ENCODE data around the gene COL4A2.

Gene COL4A2

GRCh38 chr13:110397436-110398115 is 90.5 kb downstream of the COL4A2 start:
- TF ChIP-seq CTCF (IDR thresholded peaks at IDR 0.05; ENCODE audit: insufficient read depth, low read length, missing control alignments): no peak
- H3K4me3 ChIP-seq (ENCODE audit: low read depth, low read length): no peak overlapping the region
- CTCF ChIA-PET: no interaction called here
- POLR2A ChIA-PET: no interaction called here
- DNase-seq (ENCODE audit: low read depth, low spot score): no peak

GRCh38 chr13:110398564-110399507 is 91.8 kb downstream of the COL4A2 start:
- POLR2A ChIA-PET: interaction anchor here (0.6 to 1.1 kb wide), 4 partner anchors 19 to 317 kb away, joined by 3 read pairs; partner anchors contain the start of genes COL4A1 and COL4A2
- no peak overlapping the region for H3K4me3 ChIP-seq (ENCODE audit: low read depth, low read length)
- no peak for DNase-seq (ENCODE audit: low read depth, low spot score)
- CTCF ChIA-PET: interaction anchor here (0.8 to 1.8 kb wide), 5 partner anchors 12 to 152 kb away, joined by 3 to 6 read pairs (median 3); no protein-coding TSS in a partner anchor
- no peak for TF ChIP-seq CTCF (IDR thresholded peaks at IDR 0.05; ENCODE audit: insufficient read depth, low read length, missing control alignments)

- TF ChIP-seq CTCF (IDR thresholded peaks at IDR 0.05; ENCODE audit: insufficient read depth, low read length, missing control alignments): no peak
- POLR2A ChIA-PET: interaction anchor here (0.6 to 1.1 kb wide), 4 partner anchors 19 to 316 kb away, joined by 3 read pairs; partner anchors contain the start of genes COL4A1 and COL4A2
- DNase-seq (ENCODE audit: low read depth, low spot score): no peak
- CTCF ChIA-PET: interaction anchor here (1.0 to 2.3 kb wide), 5 partner anchors 10 to 178 kb away, joined by 3 to 8 read pairs (median 4); no protein-coding TSS in a partner anchor
- H3K4me3 ChIP-seq (ENCODE audit: low read depth, low read length): no peak overlapping the region
Measured at GRCh38 chr13:110399801-110400200, 92.7 kb downstream of the COL4A2 start.

GRCh38 chr13:110400786-110401533 is 93.9 kb downstream of the COL4A2 start:
- ChIA-PET CTCF (interaction anchor here (0.6 to 2.3 kb wide), 6 partner anchors 9 to 179 kb away, joined by 3 to 8 read pairs (median 4); no protein-coding TSS in a partner anchor), POLR2A (interaction anchor here (0.9 to 1.0 kb wide), 3 partner anchors 12 to 77 kb away, joined by 3 to 4 read pairs (median 3); no protein-coding TSS in a partner anchor)
- DNase-seq (ENCODE audit: low read depth, low spot score): no peak
- H3K4me3 ChIP-seq (ENCODE audit: low read depth, low read length): no peak overlapping the region
- TF ChIP-seq CTCF (IDR thresholded peaks at IDR 0.05; ENCODE audit: insufficient read depth, low read length, missing control alignments): no peak

- no peak overlapping the region for H3K4me3 ChIP-seq (ENCODE audit: low read depth, low read length)
- DNase-seq (ENCODE audit: low read depth, low spot score): no peak
- TF ChIP-seq CTCF (IDR thresholded peaks at IDR 0.05; ENCODE audit: insufficient read depth, low read length, missing control alignments): no peak
- ChIA-PET POLR2A (interaction anchor here (1.7 kb wide), 1 partner anchor 23 kb away, joined by 5 read pairs; no protein-coding TSS in a partner anchor), CTCF (interaction anchor here (1.3 kb wide), 2 partner anchors 9 to 14 kb away, joined by 3 to 4 read pairs; no protein-coding TSS in a partner anchor)
Measured at GRCh38 chr13:110402299-110403069, 95.4 kb downstream of the COL4A2 start.

Data from AG04449 (cell line).